GM10266 (cell line): ENCODE measurements around the gene RASL10B.
A peak's percentile ranks its signal among the peaks of the same experiment; 100 is the strongest.

ENCODE experiments used
- DNase-seq: peaks from one replicate; pipeline ENCODE4 v3.0.0; 2012; ENCODE audit errors: extremely low spot score
- TF ChIP-seq, protein P1 (sequence below): IDR thresholded peaks from 2 replicates; pipeline ENCODE4 v1.5.1; 2012; ENCODE audit warnings: mild to moderate bottlenecking, low read depth; ENCODE audit not compliant: control insufficient read depth, insufficient read depth; ENCODE audit errors: missing control alignments

The RASL10B gene

DNA sequence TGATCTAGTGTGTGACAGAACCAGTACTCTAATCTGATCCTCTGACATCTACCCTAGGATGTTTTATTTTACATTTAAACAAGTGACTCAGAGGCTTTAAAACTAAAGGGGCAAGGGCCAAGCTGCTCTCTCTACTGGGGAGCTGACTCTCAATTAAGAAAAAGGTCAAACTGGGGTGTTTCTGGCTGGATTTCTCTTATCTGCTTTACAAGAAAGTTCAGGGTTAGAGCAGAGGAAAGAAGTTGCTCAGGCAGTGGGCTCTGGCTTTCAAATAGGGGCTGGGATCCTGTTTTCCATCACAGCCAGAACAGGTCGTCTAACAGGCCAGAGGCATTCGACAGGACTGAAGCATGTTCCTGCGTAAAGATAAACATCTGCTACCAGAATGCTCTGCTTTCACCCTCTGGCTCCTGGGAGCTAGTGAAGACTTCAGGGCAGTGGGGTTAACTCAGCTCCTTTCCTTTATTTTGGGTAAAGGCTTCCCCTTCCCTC, 55.5 kb downstream of the RASL10B start:
- TF ChIP-seq, protein P1, sequence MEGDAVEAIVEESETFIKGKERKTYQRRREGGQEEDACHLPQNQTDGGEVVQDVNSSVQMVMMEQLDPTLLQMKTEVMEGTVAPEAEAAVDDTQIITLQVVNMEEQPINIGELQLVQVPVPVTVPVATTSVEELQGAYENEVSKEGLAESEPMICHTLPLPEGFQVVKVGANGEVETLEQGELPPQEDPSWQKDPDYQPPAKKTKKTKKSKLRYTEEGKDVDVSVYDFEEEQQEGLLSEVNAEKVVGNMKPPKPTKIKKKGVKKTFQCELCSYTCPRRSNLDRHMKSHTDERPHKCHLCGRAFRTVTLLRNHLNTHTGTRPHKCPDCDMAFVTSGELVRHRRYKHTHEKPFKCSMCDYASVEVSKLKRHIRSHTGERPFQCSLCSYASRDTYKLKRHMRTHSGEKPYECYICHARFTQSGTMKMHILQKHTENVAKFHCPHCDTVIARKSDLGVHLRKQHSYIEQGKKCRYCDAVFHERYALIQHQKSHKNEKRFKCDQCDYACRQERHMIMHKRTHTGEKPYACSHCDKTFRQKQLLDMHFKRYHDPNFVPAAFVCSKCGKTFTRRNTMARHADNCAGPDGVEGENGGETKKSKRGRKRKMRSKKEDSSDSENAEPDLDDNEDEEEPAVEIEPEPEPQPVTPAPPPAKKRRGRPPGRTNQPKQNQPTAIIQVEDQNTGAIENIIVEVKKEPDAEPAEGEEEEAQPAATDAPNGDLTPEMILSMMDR, result no peak
- no peak for DNase-seq

GRCh38 chr17:35788477-35789368, 57.3 kb downstream of the RASL10B start:
- TF ChIP-seq, protein P1, result no peak
- no peak for DNase-seq

DNA sequence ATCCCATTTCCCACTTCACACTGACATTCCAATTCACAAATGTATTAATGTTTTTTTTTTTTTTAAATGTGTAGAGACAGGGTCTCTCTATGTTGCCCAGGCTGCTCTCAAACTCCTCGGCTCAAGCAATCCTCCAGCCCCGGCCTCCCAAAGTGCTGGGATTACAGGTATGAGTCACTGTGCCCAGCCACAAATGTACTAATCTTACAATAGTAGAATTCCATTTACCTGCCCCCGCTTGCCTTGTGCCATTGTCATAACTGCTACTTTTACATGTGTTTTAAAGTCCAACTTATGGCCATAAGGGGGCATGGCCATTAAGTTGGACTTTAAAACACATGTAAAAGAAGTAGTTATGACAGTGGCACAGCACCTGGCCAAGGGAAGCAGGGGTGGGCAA, 59.4 kb downstream of the RASL10B start:
- DNase-seq, result no peak
- TF ChIP-seq, protein P1, result no peak

GRCh38 chr17:35791681-35792350, 60.4 kb downstream of the RASL10B start:
- DNase-seq, result peak; percentile 10
- TF ChIP-seq, protein P1, result no peak
